C4-2B (cell line): ENCODE data around the gene BMAL1.

Experiments used
- CTCF ChIP-seq: fragments of 450-650 bp; conservative IDR thresholded peaks from 2 replicates; pipeline ENCODE4 v1.5.1; 2017; ENCODE audit warnings: mild to moderate bottlenecking
- ZFX ChIP-seq: fragments of 450-650 bp; IDR thresholded peaks from 2 replicates; pipeline ENCODE4 v1.6.1; 2017

- TF ChIP-seq CTCF (no peak), ZFX (no peak)
Observed at GRCh38 chr11:13280092-13280722, 2.6 kb downstream of the BMAL1 start.
